LHCN-M2 (cell line): ENCODE measurements around the gene STARD9. TPM values are rescaled to one million over a fixed set of nuclear protein-coding genes. Genes with fewer than 3 reads are reported as not detected.

Experiments used
- DNase-seq: peaks from one replicate; pipeline ENCODE4 v3.0.0-alpha.2; 2012; ENCODE audit warnings: low read depth
- total RNA-seq: library from RNA; depleted of rRNA; stranded (reverse); fragments of >200 nt; gene quantifications from 2 replicates; pipeline ENCODE4 v1.2.3, GENCODE V29; 2014

The STARD9 gene
- total RNA-seq, 1 experiment from 2014 or later: 4.8 TPM

- DNase-seq: no peak
These were observed 153.2 kb downstream of the STARD9 start for GRCh38 chr15:42728560-42728959.

- no peak for DNase-seq
These were observed 153.6 kb downstream of the STARD9 start for GRCh38 chr15:42728972-42729371.

- no peak for DNase-seq
These were observed 154.0 kb downstream of the STARD9 start for GRCh38 chr15:42729409-42729808.

- DNase-seq: no peak
These were observed 154.7 kb downstream of the STARD9 start for GRCh38 chr15:42730135-42730534.

GRCh38 chr15:42730536-42730935 is 155.1 kb downstream of the STARD9 start:
- no peak for DNase-seq

GRCh38 chr15:42731461-42731860 is 156.1 kb downstream of the STARD9 start:
- no peak for DNase-seq

GRCh38 chr15:42732095-42732827 is 156.9 kb downstream of the STARD9 start:
- DNase-seq: no peak

GRCh38 chr15:42733027-42733426 is 157.6 kb downstream of the STARD9 start:
- DNase-seq: no peak

GRCh38 chr15:42734076-42734672 is 158.8 kb downstream of the STARD9 start:
- DNase-seq: no peak

- DNase-seq: no peak
These were observed 160.2 kb downstream of the STARD9 start for GRCh38 chr15:42735382-42736165.

GRCh38 chr15:42736178-42736792 is 160.9 kb downstream of the STARD9 start:
- DNase-seq: no peak

GRCh38 chr15:42736793-42737528 is 161.6 kb downstream of the STARD9 start, which contains the start of gene CDAN1:
TSS of gene CDAN1 (minus strand) at chr15:42737128. CDS start at chr15:42737102, 26 bp downstream.
- DNase-seq: peak; percentile 78

GRCh38 chr15:42737529-42738328 is 162.3 kb downstream of the STARD9 start:
- no peak for DNase-seq

GRCh38 chr15:42741710-42742109 is 166.3 kb downstream of the STARD9 start:
- no peak for DNase-seq

- no peak for DNase-seq
These were observed 166.7 kb downstream of the STARD9 start for GRCh38 chr15:42742149-42742548.

- DNase-seq: no peak
These were observed 168.8 kb downstream of the STARD9 start for GRCh38 chr15:42744195-42744594.

GRCh38 chr15:42749266-42749665 is 173.9 kb downstream of the STARD9 start:
- DNase-seq: no peak

- no peak for DNase-seq
These were observed 174.9 kb downstream of the STARD9 start for GRCh38 chr15:42750306-42750705.

GRCh38 chr15:42759093-42759492 is 183.7 kb downstream of the STARD9 start:
- no peak for DNase-seq

- DNase-seq: no peak
These were observed 185.4 kb downstream of the STARD9 start for GRCh38 chr15:42760759-42761158.
